HUDEP-2 (cell line): Measurements from ENCODE around the gene SPG7.

Source experiments
- DNase-seq, 76 experiments: peaks; one replicate each; lab custom pipeline; 2025; ENCODE audit not compliant: unreplicated experiment in 76 of 76; lab: John Stamatoyannopoulos, UW

The SPG7 gene

GRCh38 chr16:89510526-89510925 is 2.3 kb downstream of the SPG7 start:
- DNase-seq, result no peak

DNA sequence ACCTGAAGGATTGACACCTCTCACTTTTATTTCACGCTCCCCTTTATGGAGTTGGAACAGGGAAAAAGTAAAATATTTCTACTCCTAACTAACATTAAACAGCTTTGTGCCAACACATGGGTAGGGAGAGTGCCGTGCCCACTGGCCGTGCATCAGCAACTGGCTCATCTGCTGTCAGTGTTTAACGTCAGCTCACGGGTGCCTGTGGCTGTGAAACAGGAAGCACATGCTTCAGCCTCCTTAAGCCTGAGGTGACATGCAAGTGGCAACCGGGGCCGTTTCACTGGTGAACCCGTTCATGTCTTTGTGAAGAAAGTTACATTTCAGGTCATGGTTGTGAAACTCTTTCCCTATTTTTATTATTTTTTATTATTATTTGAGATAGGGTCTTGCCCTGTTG is 3.2 kb downstream of the SPG7 start:
- DNase-seq, result no peak

DNA sequence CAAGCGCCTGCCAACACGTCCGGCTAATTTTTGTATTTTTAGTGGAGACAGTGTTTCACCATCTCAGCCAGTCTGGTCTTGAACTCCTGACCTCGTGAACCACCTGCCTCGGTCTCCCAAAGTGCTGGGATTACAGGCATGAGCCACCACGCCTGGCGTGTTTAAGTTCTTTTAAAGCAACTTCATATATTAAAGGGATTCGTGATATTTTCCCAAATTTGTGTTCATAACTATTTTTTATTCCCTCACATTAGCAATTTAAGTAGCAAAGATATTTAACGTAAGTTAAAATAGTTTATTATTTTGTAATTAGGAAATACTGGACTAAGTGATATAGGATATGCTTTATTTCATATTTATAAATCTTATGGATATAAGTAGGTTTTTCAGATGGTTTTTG is 4.2 kb downstream of the SPG7 start:
- no peak for DNase-seq

DNA sequence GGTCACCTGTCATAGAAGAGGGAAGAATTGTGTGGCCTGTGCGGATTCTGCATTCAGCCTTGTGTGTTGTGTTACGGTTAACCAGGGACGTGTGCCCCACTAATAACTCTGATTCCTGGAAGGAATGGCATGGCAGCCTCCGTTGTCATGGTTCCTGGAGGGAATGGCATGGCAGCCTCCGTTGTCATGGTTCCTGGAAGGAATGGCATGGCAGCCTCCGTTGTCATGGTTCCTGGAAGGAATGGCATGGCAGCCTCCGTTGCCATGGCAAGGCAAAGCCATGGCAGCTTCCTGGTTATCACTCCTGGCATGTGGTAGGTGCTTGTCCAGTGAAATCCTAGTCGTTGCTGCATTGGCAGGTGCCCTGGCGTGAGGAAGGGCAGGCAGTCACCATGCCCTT is 8.9 kb downstream of the SPG7 start:
- no peak for DNase-seq

GRCh38 chr16:89519881-89520280 is 11.7 kb downstream of the SPG7 start:
- no peak for DNase-seq

DNA sequence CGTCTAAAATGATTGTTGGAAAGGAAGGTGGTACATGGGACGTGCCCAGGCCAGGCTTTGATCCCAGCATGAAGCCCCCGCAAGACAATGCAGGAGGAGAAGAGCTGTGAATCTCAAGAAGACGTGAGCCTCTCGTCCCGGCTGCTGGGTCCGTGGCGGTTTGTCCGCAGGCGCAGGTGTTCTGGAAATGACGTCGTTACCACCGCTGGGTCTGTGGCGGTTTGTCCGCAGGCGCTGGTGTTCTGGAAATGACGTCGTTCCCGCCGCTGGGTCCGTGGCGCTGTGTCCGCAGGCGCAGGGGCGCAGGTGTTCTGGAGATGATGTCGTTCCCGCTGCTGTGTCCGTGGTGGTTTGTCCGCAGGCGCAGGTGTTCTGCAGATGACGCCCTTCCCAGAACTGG is 14.1 kb downstream of the SPG7 start:
- DNase-seq, result no peak

DNA sequence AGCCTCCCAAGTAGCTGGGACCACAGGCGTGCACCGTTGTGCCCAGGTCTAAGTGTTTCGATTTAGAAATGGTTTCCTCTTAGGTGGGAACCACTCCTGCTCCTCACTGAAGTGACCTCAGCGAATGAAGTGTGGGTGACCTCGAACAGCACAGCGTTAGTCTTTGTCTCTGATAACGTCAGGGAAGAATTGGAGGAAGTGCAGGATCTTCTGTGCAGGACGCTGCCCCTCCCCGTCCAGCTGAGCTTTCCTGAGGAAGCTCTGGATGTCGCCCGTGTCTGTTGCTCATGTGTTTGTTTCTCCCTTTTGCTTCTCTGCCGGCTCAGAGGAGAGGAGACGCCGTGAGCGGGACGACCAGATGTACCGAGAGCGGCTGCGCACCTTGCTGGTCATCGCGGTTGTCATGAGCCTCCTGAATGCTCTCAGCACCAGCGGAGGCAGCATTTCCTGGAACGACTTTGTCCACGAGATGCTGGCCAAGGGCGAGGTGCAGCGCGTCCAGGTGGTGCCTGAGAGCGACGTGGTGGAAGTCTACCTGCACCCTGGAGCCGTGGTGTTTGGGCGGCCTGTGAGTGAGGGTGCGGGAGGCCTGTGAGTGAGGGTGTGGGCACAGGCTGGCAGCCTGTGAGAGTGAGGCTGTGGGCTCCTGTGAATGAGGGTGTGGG is 15.6 kb downstream of the SPG7 start:
- DNase-seq, result no peak

- DNase-seq, result no peak
These were observed 17.1 kb downstream of the SPG7 start for GRCh38 chr16:89525146-89525913.

DNA sequence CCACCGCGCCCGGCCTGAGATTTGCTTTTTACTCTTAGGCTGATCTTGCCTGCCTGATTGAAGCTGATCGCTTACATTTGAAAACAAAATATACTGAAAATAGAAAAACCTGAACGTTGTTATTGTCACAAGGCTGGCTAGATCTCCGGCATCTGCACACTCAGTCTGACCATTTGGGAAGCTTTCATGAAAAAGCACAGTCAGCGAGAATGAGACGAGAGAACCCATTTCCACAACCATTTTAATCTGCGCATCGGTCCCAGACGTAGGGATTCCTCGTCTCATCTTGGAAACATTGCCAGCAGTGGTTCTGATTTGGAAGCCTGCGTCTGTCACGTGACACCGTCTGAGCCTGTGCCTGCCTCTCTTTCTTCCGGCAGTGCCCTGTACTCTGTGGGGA is 20.9 kb downstream of the SPG7 start:
- no peak for DNase-seq

DNA sequence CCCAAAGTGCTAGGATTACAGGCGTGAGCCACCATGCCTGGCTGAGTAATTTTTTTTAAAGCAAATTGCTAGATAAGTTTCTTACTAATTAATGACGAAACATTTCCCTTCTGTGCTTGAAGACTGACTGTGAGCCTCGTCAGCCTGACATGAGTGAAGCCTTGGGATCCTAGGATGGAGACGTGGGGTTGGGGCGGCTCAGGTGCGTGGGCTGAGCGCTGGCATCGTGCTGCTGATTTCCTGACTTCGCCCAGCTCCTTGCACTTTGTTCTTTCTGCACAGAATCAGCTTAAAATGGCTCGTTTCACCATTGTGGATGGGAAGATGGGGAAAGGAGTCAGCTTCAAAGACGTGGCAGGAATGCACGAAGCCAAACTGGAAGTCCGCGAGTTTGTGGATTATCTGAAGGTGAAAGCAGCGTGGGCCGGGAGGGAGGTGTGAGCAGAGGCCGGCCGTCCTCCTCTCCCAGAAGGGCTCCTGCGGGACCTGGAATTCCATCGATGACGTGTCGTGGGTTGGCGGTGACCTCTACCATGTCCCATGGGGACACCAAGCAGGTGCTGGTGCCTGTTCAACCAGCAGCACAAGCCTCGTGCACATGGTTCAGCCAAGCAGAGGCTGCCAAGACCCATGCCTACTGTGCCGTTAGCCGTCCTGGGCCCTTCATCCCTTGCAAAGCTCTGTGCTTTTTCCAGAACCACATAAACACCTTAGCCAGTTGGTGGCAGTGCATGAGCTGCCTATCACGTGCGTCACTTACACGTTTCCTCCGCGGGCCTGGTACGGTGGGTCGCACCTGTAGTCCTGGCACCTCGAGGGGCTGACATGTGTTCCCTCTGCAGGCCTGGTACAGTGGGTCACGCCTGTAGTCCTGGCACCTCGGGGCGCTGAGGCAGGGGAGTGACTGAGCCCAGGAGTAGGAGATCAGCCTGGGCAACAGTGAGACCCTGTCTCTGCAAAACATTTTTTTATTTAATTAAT is 22.5 kb downstream of the SPG7 start:
- DNase-seq, result no peak

DNA sequence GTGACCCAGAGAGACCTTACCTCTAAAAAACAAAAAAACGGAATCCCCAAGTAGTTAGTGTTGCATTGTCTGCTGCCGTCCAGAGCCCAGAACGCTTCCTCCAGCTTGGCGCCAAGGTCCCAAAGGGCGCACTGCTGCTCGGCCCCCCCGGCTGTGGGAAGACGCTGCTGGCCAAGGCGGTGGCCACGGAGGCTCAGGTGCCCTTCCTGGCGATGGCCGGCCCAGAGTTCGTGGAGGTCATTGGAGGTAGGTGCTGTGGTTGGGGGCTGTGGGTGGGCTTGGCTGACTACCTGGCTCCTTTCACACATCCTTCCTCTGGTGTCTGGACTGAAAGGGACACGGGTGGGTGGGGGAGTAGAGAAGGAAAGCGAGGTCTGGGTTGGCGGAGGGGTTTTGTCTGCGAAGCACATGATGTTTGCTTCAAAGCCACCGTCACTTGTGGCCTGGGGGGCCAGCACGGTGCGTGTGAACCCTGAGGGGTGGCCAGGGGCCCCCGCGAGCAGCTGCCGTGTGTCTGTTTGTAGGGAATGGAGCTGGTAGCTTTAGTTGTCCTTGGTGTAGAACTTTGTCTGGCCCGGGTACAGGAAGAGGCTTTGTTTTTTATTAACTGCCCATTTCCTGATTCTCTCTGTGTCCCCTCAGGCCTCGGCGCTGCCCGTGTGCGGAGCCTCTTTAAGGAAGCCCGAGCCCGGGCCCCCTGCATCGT is 23.8 kb downstream of the SPG7 start:
- no peak for DNase-seq

- DNase-seq, result no peak
These were observed 26.1 kb downstream of the SPG7 start for GRCh38 chr16:89534252-89534756.

GRCh38 chr16:89536371-89536770 is 28.2 kb downstream of the SPG7 start:
- DNase-seq, result no peak

- no peak for DNase-seq
These were observed 28.8 kb downstream of the SPG7 start for GRCh38 chr16:89536886-89537548.

DNA sequence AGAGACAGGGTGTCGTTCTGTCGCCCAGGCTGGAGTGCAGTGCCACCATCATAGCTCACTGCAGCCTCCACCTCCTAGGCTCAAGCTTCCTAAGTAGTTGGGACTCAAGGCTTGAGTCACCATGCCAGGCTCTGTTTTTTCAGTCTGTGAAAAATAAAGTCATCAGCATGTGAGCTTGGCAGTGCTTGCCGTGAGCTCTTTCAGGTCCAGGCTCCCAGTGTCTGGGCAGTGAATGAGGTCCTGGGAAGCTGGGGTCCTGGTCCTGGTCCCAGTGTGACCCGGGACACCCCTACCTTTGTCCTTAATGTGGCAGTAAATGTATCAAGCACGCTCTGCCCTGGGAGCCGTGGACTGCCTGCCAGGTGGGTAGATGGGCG is 29.3 kb downstream of the SPG7 start:
- no peak for DNase-seq

GRCh38 chr16:89538286-89538685 is 30.1 kb downstream of the SPG7 start:
- DNase-seq, result no peak

GRCh38 chr16:89540557-89540956 is 32.4 kb downstream of the SPG7 start:
- no peak for DNase-seq

- no peak for DNase-seq
These were observed 33.6 kb downstream of the SPG7 start for GRCh38 chr16:89541792-89542191.

DNA sequence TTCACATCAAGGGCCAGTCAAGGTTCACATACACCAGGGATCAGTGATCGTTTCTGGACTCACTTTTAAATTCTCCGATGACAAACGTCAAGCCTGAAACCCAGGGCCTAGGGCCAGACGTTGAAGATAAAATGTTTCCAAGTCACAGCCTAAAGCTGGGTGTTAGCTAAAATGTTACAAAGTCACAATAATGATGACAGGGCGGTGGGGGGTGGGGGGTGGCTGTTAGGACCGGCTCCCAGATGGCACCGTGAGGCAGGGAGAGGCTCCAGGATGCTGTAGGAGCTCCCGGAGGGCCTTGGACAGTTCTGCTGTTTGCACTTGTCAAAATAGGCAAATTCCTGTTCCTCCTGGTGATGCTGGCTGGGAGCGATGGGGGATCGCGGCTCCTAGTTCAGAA is 35.9 kb downstream of the SPG7 start:
- no peak for DNase-seq

- no peak for DNase-seq
These were observed 36.5 kb downstream of the SPG7 start for GRCh38 chr16:89544713-89545043.
